Heart right ventricle (tissue), 16 donors: Measurements from ENCODE around the gene HESX1. TPM values are rescaled to one million over a fixed set of nuclear protein-coding genes. Genes with fewer than 3 reads are reported as not detected.

ENCODE experiments used
- ATAC-seq, 8 donors: fragments of 200-7000 bp; cut with Tn5 transposase; one replicate each; pipeline ENCODE4 v1.9.1; 2020; ENCODE audit warnings: mild to moderate bottlenecking in 8 of 8, moderate library complexity in 8 of 8, moderate number of reproducible peaks in 1 of 8
- DNase-seq, 2 donors: peaks; one replicate each; pipeline ENCODE4 v3.0.0-alpha.2; 2020
- H3K27ac ChIP-seq, 10 donors: fragments of 200-600 bp; sonication (generic) in 2 of 10; one replicate each; pipeline versions ENCODE4 v1.5.0 to v1.8.0; 2020 to 2022; ENCODE audit warnings: mild to moderate bottlenecking in 3 of 10
- H3K27me3 ChIP-seq, 7 donors: fragments of 200-600 bp; one replicate each; pipeline ENCODE4 v1.8.0; 2021 to 2022; ENCODE audit warnings: mild to moderate bottlenecking in 2 of 7
- H3K36me3 ChIP-seq, 9 donors: fragments of 200-600 bp; sonication (generic) in 1 of 9; one replicate each; pipeline versions ENCODE4 v1.5.0 to v1.8.0; 2020 to 2022; ENCODE audit warnings: mild to moderate bottlenecking in 2 of 9
- H3K4me1 ChIP-seq, 9 donors: fragments of 200-600 bp; sonication (generic) in 1 of 9; one replicate each; pipeline versions ENCODE4 v1.5.0 to v1.8.0; 2020 to 2022; ENCODE audit warnings: mild to moderate bottlenecking in 4 of 9
- H3K4me3 ChIP-seq, 10 donors: fragments of 200-600 bp; sonication (generic) in 2 of 10; one replicate each; pipeline versions ENCODE4 v1.5.0 to v1.8.0; 2020 to 2022; ENCODE audit warnings: mild to moderate bottlenecking in 7 of 10, moderate library complexity in 2 of 10
- H3K9me3 ChIP-seq, 11 donors: fragments of 200-600 bp in 10 of 11; sonication (generic) in 2 of 11; one replicate each; pipeline versions ENCODE4 v1.5.0 to v1.8.0; 2013 to 2022; ENCODE audit warnings: mild to moderate bottlenecking in 2 of 11, control low read depth in 1 of 11, moderate library complexity in 1 of 11
- CTCF ChIP-seq, 9 donors: fragments of 200-600 bp; sonication (generic) in 2 of 9; IDR thresholded peaks; one replicate each; pipeline versions ENCODE4 v1.5.0 to v1.8.0; 2021 to 2022; ENCODE audit warnings: antibody characterized with exemption in 9 of 9, mild to moderate bottlenecking in 5 of 9, moderate library complexity in 1 of 9
- WGBS, 2 donors: extraction: QIAGEN DNeasy Blood & Tissue Kit; methylation state at CpG; one replicate each; pipeline ENCODE4 v1.1.7; 2013; ENCODE audit warnings: inconsistent platforms in 1 of 2; 5-methylcytosine and 5-hydroxymethylcytosine counted together
- intact Hi-C, 10 donors: fragments of 100-400 bp; cut with DNase I; formaldehyde crosslinking; loops; one replicate each; pipeline versions ENCODE4 v1.11.1 to v1.14.2; 2022
- polyA plus RNA-seq, 2 donors: library from polyadenylated mRNA; stranded (reverse); fragments of 200-250 nt; gene quantifications; one replicate each; pipeline ENCODE4 v1.2.3, GENCODE V29; 2013
- total RNA-seq, 10 donors: library from RNA; stranded (reverse); fragmentation: NEBNext Ultra II Directional in 3 of 10; extraction: Animal tissue kit (Norgen Biotek cat#: 25700) in 3 of 10; gene quantifications; one replicate each; pipeline versions ENCODE4 v1.2.1 to v1.2.4, GENCODE V29; 2021 to 2023
- donor health status: Arrhythmogenic right ventricular cardiomyopathy.
- donor health status: ischemic (EF 13 %, LVEDD 7.1; RV severe dilation, severe dysfunction).
- donor health status: healthy with polysubstance abuse.
- donor health status: DM: no; HTN: yes; CAD: no.
- donor health status: DM: no; HTN: no; CAD: no.
- donor health status: ischemic (EF 25% LVEDD 6.9; RV normal size, moderate dysfunction).
- donor health status: ischemic (EF 25% LVEDD 5.7; RV mildly dilated, moderate dysfunction).
- donor health status: healthy.
- donor health status: DM: yes; HTN: yes; CAD: no.
- donor health status: Ischemic cardiomyopathy.
- donor health status: ischemic (EF 35%, LVEDD 5.7; RV mildly dilated, moderate dysfunction).
- donor health status: nonischemic (EF 11% LVEDD 7.7; RV severe dilation, severe dysfunction).
- donor health status: DM: yes; HTN: yes; CAD: no.
- donor health status: PGD.
- donor health status: ischemic (EF 29% LVEDD 5.4; RV normal size, mild dysfunction).
- donor health status: nonischemic (EF 23%, LVEDD 6.1; RV moderate dilation, normal function).

HESX1 gene
- total and polyA plus RNA-seq, 12 donors, result 0.22 to 1.5 (median 0.54) TPM; not detected in 4

GRCh38 chr3:57224856-57225255, 25.1 kb upstream of the HESX1 start:
- 62 to 71% methylated on average over 4 of the region's 4 CpGs for WGBS, 2 donors
- Histone ChIP-seq H3K27me3 (no peaks in the 10 kb centered on the region), H3K27ac (no peak overlapping the region), H3K4me3 (no peak overlapping the region), H3K36me3 (no peaks in the 10 kb centered on the region), H3K4me1 (peaks cover 0 to 27% (median 22%) of the 10 kb centered on the region in 9 donors), H3K9me3 (no peaks in the 10 kb centered on the region)
- intact Hi-C loops, result loop anchor here (5.0 to 10.0 kb wide), 11 partner anchors 50 to 230 kb away; partner anchors contain the start of gene IL17RD (in 6 of the 10)
- ATAC-seq (no peak), DNase-seq (no peak)
- no peak for TF ChIP-seq CTCF (IDR thresholded peaks at IDR 0.05)

- no peak overlapping the region for H3K27ac ChIP-seq
- TF ChIP-seq CTCF (IDR thresholded peaks at IDR 0.05), result peak in 8 of 9 donors; percentile 18 to 58 (median 42)
- H3K4me3 ChIP-seq, result no peak overlapping the region
- H3K27me3 ChIP-seq, result no peaks in the 10 kb centered on the region
- intact Hi-C loops, result loop anchor here (2.0 to 10.0 kb wide), 11 partner anchors 47 to 227 kb away; partner anchors contain the start of gene IL17RD (in 2 of the 10)
- ATAC-seq, result no peak
- no peaks in the 10 kb centered on the region for H3K36me3 ChIP-seq
- H3K4me1 ChIP-seq, result peaks cover 0 to 11% (median 5%) of the 10 kb centered on the region in 9 donors
- no peak for DNase-seq
- no peaks in the 10 kb centered on the region for H3K9me3 ChIP-seq
- WGBS, 2 donors, result 66 to 72% methylated on average over 2 of the region's 2 CpGs
Observed at GRCh38 chr3:57221883-57222282, 22.1 kb upstream of the HESX1 start.

GRCh38 chr3:57206423-57206822, 6.6 kb upstream of the HESX1 start:
- H3K4me1 ChIP-seq, result no peaks in the 10 kb centered on the region
- intact Hi-C loops, result no loop called here
- no peaks in the 10 kb centered on the region for H3K36me3 ChIP-seq
- DNase-seq (no peak), ATAC-seq (no peak)
- no peaks in the 10 kb centered on the region for H3K9me3 ChIP-seq
- TF ChIP-seq CTCF (IDR thresholded peaks at IDR 0.05), result no peak
- no peak overlapping the region for H3K4me3 ChIP-seq
- WGBS, 2 donors, result 95 to 98% methylated on average over 2 of the region's 2 CpGs
- H3K27me3 ChIP-seq, result no peaks in the 10 kb centered on the region
- H3K27ac ChIP-seq, result no peak overlapping the region

GRCh38 chr3:57194641-57195040, 5.1 kb downstream of the HESX1 start:
- Histone ChIP-seq H3K27ac (no peak overlapping the region), H3K4me1 (no peaks in the 10 kb centered on the region), H3K36me3 (no peaks in the 10 kb centered on the region), H3K27me3 (peaks cover 0 to 19% (median 0%) of the 10 kb centered on the region in 7 donors), H3K4me3 (no peak overlapping the region), H3K9me3 (no peaks in the 10 kb centered on the region)
- DNase-seq (no peak), ATAC-seq (no peak)
- no peak for TF ChIP-seq CTCF (IDR thresholded peaks at IDR 0.05)
- intact Hi-C loops, result no loop called here
- WGBS, 2 donors, result 88 to 89% methylated on average over 4 of the region's 4 CpGs
